Right renal pelvis (tissue), 4 donors: ENCODE measurements around the gene NTRK3. TPM values are rescaled to one million over a fixed set of nuclear protein-coding genes. Genes with fewer than 3 reads are reported as not detected.

Experiments used
- DNase-seq, 4 donors: peaks; one replicate each; pipeline ENCODE4 v3.0.0-alpha.2; 2013; ENCODE audit warnings: low read depth in 4 of 4, low spot score in 3 of 4, missing footprints in 1 of 4
- polyA plus RNA-seq, 4 donors: library from polyadenylated mRNA; unstranded; fragments of 120-200 nt; gene quantifications; one replicate each; pipeline ENCODE4 v1.2.1, GENCODE V29; 2013; ENCODE audit not compliant: insufficient read length in 4 of 4

The NTRK3 gene
- polyA plus RNA-seq, result 10 to 100 TPM in 3 of 4 donors, 1 to 10 TPM in 1; 9.3 to 15.6 (median 13.5) TPM

- no peak for DNase-seq
These were observed at the start of gene NTRK3 for GRCh38 chr15:88256279-88257230. NTRK3 (minus strand) TSS chr15:88256739; CDS start chr15:88256153, 586 bp downstream.

GRCh38 chr15:88303395-88303794 is 46.9 kb upstream of the NTRK3 start:
- DNase-seq, result no peak

- no peak for DNase-seq
These were observed 45.8 kb upstream of the NTRK3 start for GRCh38 chr15:88302373-88302772.

GRCh38 chr15:88301311-88301710 is 44.8 kb upstream of the NTRK3 start:
- DNase-seq, result no peak

GRCh38 chr15:88300861-88301260 is 44.3 kb upstream of the NTRK3 start:
- no peak for DNase-seq

- no peak for DNase-seq
These were observed 43.5 kb upstream of the NTRK3 start for GRCh38 chr15:88300089-88300488.

GRCh38 chr15:88299497-88299896 is 43.0 kb upstream of the NTRK3 start:
- no peak for DNase-seq

GRCh38 chr15:88288661-88289060 is 32.1 kb upstream of the NTRK3 start:
- no peak for DNase-seq

GRCh38 chr15:88288206-88288605 is 31.7 kb upstream of the NTRK3 start:
- no peak for DNase-seq

GRCh38 chr15:88284318-88284998 is 27.9 kb upstream of the NTRK3 start:
- no peak for DNase-seq

- no peak for DNase-seq
These were observed 26.1 kb upstream of the NTRK3 start for GRCh38 chr15:88282614-88283013.

- DNase-seq, result no peak
These were observed 20.4 kb upstream of the NTRK3 start for GRCh38 chr15:88276821-88277410.

GRCh38 chr15:88275804-88276203 is 19.3 kb upstream of the NTRK3 start:
- DNase-seq, result no peak

- no peak for DNase-seq
These were observed 18.3 kb upstream of the NTRK3 start for GRCh38 chr15:88274553-88275460.

- DNase-seq, result no peak
These were observed 15.9 kb upstream of the NTRK3 start for GRCh38 chr15:88272421-88272820.

- no peak for DNase-seq
These were observed 13.0 kb upstream of the NTRK3 start for GRCh38 chr15:88269356-88270062.

GRCh38 chr15:88267720-88268119 is 11.2 kb upstream of the NTRK3 start:
- no peak for DNase-seq

- DNase-seq, result no peak
These were observed 9.6 kb upstream of the NTRK3 start for GRCh38 chr15:88266170-88266569.

GRCh38 chr15:88264622-88265021 is 8.1 kb upstream of the NTRK3 start:
- no peak for DNase-seq

- no peak for DNase-seq
These were observed 5.5 kb upstream of the NTRK3 start for GRCh38 chr15:88262064-88262463.
